Kidney (tissue), 22 donors: Measurements from ENCODE around the gene NAT16. TPM values are rescaled to one million over a fixed set of nuclear protein-coding genes. Genes with fewer than 3 reads are reported as not detected.

Experiments used
- DNase-seq, 5 donors: peaks; one replicate each; pipeline ENCODE4 v3.0.0-alpha.2; 2013 to 2020
- FAIRE-seq: peaks from 2 replicates; lab custom pipeline; 2012; peaks lifted over from hg19 to GRCh38; lab: Jason Lieb, UNC
- H3K27ac ChIP-seq, 2 donors: one replicate each; pipeline ENCODE4 v1.7.0; 2013; ENCODE audit warnings: low read depth in 2 of 2, low read length in 2 of 2, inconsistent platforms in 1 of 2
- H3K27me3 ChIP-seq: one replicate; pipeline ENCODE4 v1.7.1; 2013; ENCODE audit warnings: low read length, inconsistent platforms; ENCODE audit not compliant: control insufficient read depth, insufficient read depth
- H3K36me3 ChIP-seq, 3 donors: one replicate each; pipeline versions ENCODE4 v1.7.0 to v1.7.1; 2013; ENCODE audit warnings: low read length in 3 of 3, control low read depth in 1 of 3, inconsistent platforms in 1 of 3; ENCODE audit not compliant: insufficient read depth in 3 of 3, control insufficient read depth in 2 of 3
- H3K4me1 ChIP-seq, 3 donors: one replicate each; pipeline versions ENCODE4 v1.7.0 to v1.7.1; 2013; ENCODE audit warnings: low read length in 3 of 3, inconsistent platforms in 1 of 3, low read depth in 1 of 3; ENCODE audit not compliant: control insufficient read depth in 2 of 3, insufficient read depth in 2 of 3
- H3K4me3 ChIP-seq, 3 donors: one replicate each; pipeline versions ENCODE4 v1.7.0 to v1.8.1; 2013; ENCODE audit warnings: low read length in 3 of 3, control low read depth in 1 of 3, inconsistent platforms in 1 of 3
- H3K9ac ChIP-seq, 3 donors: one replicate each; pipeline versions ENCODE4 v1.7.0 to v1.7.1; 2013; ENCODE audit warnings: low read length in 3 of 3, control low read depth in 1 of 3, inconsistent platforms in 1 of 3
- H3K9me3 ChIP-seq, 3 donors: one replicate each; pipeline versions ENCODE4 v1.7.0 to v1.7.1; 2013; ENCODE audit warnings: low read length in 3 of 3, control low read depth in 1 of 3, inconsistent platforms in 1 of 3; ENCODE audit not compliant: control insufficient read depth in 2 of 3, insufficient read depth in 1 of 3
- CTCF ChIP-seq: IDR thresholded peaks from 3 replicates; pipeline ENCODE4 v1.5.1; 2012; ENCODE audit warnings: mild to moderate bottlenecking, moderate library complexity, borderline replicate concordance; ENCODE audit not compliant: insufficient read depth; ENCODE audit errors: extremely low read depth
- intact Hi-C: fragments of 100-400 bp; cut with DNase I; formaldehyde crosslinking; loops from one replicate; pipeline ENCODE4 v1.11.1; 2022
- long read RNA-seq, 10 donors: library from polyadenylated mRNA in 1 of 10; unstranded in 1 of 10; transcript quantifications; one replicate each; pipeline ENCODE4 v2.0.0 and lab custom pipeline, GENCODE V29; 2021 to 2026
- polyA plus RNA-seq: library from polyadenylated mRNA; stranded (reverse); fragments of 350-450 nt; fragmentation: Illumina TruSeq; extraction: RNeasy Lipid Tissue Mini Kit (QIAGEN cat#74804); gene quantifications from one replicate; pipeline ENCODE4 v1.2.3, GENCODE V29; 2014; ENCODE audit warnings: low read depth, low replicate concordance; ENCODE audit not compliant: insufficient read depth
- total RNA-seq: library from RNA; stranded (reverse); fragmentation: NEBNext Ultra II Directional; extraction: Animal tissue kit (Norgen Biotek cat#: 25700); gene quantifications from one replicate; pipeline ENCODE4 v1.2.1, GENCODE V29; 2021
- donor health status: control.
- donor health status: control.
- donor health status: control.
- donor health status: control.
- donor health status: control.
- donor health status: DM: yes; HTN: yes; CAD: no.
- donor health status: Normal renal cell carcinoma (clear cell type).

Gene NAT16
- not detected for total RNA-seq
- not detected for polyA plus RNA-seq
- long read RNA-seq, donor 1, result 0 reads
- long read RNA-seq, donor 2, result 0 reads
- long read RNA-seq, donor 3, result 0 reads
- long read RNA-seq, donor 4, result 0 reads
- long read RNA-seq, donor 5, result 0 reads
- long read RNA-seq, donor 6, result 0 reads
- long read RNA-seq, donor 7, result 0 reads
- long read RNA-seq, donor 8, result 0 reads
- long read RNA-seq, donor 9, result 0 reads
- long read RNA-seq, donor 10, result 0 reads

- Histone ChIP-seq H3K4me1 (no peaks in the 10 kb centered on the region), H3K9ac (no peak within 1 kb of the TSS), H3K36me3 (no peaks in the 10 kb centered on the region), H3K9me3 (no peaks in the 10 kb centered on the region), H3K27ac (no peak within 1 kb of the TSS), H3K4me3 (no peak within 1 kb of the TSS), H3K27me3 (peaks cover 31% of the 10 kb centered on the region)
- no peak for FAIRE-seq
- intact Hi-C loops, result no loop called here
- TF ChIP-seq CTCF, result no peak
- no peak for DNase-seq
Measured at GRCh38 chr7:101180130-101180755, at the start of gene NAT16. Gene NAT16, minus strand, starts transcription at chr7:101180293. Its CDS starts 5,486 bp downstream, at chr7:101174807.

- Histone ChIP-seq H3K27me3 (no peaks in the 10 kb centered on the region), H3K4me1 (peaks cover 0 to 4% (median 3%) of the 10 kb centered on the region in 3 donors), H3K9me3 (no peaks in the 10 kb centered on the region), H3K36me3 (peaks cover 0 to 23% (median 2%) of the 10 kb centered on the region in 3 donors), H3K4me3 (no peak overlapping the region), H3K9ac (no peak overlapping the region), H3K27ac (no peak overlapping the region)
- no peak for TF ChIP-seq CTCF
- no peak for DNase-seq
- FAIRE-seq, result no peak
- intact Hi-C loops, result no loop called here
Measured at GRCh38 chr7:101226721-101227120, 46.6 kb upstream of the NAT16 start.

GRCh38 chr7:101225650-101226049 is 45.6 kb upstream of the NAT16 start:
- DNase-seq (no peak), FAIRE-seq (no peak)
- Histone ChIP-seq H3K36me3 (peaks cover 0 to 23% (median 2%) of the 10 kb centered on the region in 3 donors), H3K9ac (no peak overlapping the region), H3K4me1 (no peaks in the 10 kb centered on the region), H3K4me3 (no peak overlapping the region), H3K27me3 (no peaks in the 10 kb centered on the region), H3K27ac (no peak overlapping the region), H3K9me3 (no peaks in the 10 kb centered on the region)
- TF ChIP-seq CTCF, result no peak
- intact Hi-C loops, result no loop called here
